Subcutaneous adipose tissue (tissue), 4 donors: ENCODE data around the gene TMEM39A. TPM values are rescaled to one million over a fixed set of nuclear protein-coding genes. Genes with fewer than 3 reads are reported as not detected.

Experiments used
- CTCF ChIP-seq: fragments of 450-650 bp; IDR thresholded peaks from one replicate; pipeline ENCODE4 v1.5.1; 2016; ENCODE audit warnings: low read depth, mild to moderate bottlenecking, control low read depth, antibody characterized with exemption, moderate library complexity
- total RNA-seq, 4 donors: library from RNA; depleted of rRNA; stranded (reverse); fragments of >200 nt; gene quantifications; one replicate each; pipeline ENCODE4 v1.1.0, GENCODE V29; 2016

TMEM39A gene
- total RNA-seq, 4 donors from 2014 or later, result 19.6 to 33.3 (median 30.0) TPM

GRCh38 chr3:119380697-119381096 lies 82.7 kb downstream of the TMEM39A start:
- TF ChIP-seq CTCF, result no peak

Other genes starting within 250 kb of the TMEM39A start
- 10 to 100 TPM; 10.9 to 15.3 (median 14.0) TPM for gene B4GALT4, start 222.7 kb downstream of the TMEM39A start, total RNA-seq
- gene ARHGAP31, start 169.2 kb downstream of the TMEM39A start, total RNA-seq, result 10 to 100 TPM; 20.3 to 38.8 (median 28.8) TPM
- 10 to 100 TPM; 10.6 to 18.9 (median 17.9) TPM for gene POGLUT1, start 5.3 kb upstream of the TMEM39A start, total RNA-seq
- gene TIMMDC1, start 34.9 kb upstream of the TMEM39A start, total RNA-seq, result 10 to 100 TPM; 43.9 to 76.1 (median 47.0) TPM
- 1 to 10 TPM in 3 of 4 donors, under 1 TPM in 1; 0.65 to 4.4 (median 2.0) TPM for gene CD80, start 96.0 kb upstream of the TMEM39A start, total RNA-seq
- 10 to 100 TPM in 3 of 4 donors, 1 to 10 TPM in 1; 9.5 to 17.7 (median 13.0) TPM for gene ADPRH, start 115.9 kb upstream of the TMEM39A start, total RNA-seq
- 1 to 10 TPM; 1.4 to 8.9 (median 2.4) TPM for gene PLA1A, start 134.3 kb upstream of the TMEM39A start, total RNA-seq
- gene POPDC2, start 197.0 kb upstream of the TMEM39A start, total RNA-seq, result 1 to 10 TPM; 1.3 to 2.9 (median 1.8) TPM
- gene COX17, start 213.8 kb upstream of the TMEM39A start, total RNA-seq, result 10 to 100 TPM; 17.9 to 86.4 (median 23.0) TPM
- 1 to 10 TPM in 3 of 4 donors, under 1 TPM in 1; 0.57 to 3.1 (median 2.9) TPM for gene CFAP91, start 239.4 kb upstream of the TMEM39A start, total RNA-seq